Midbrain (tissue), 1 donor: Measurements from ENCODE around the gene XKRX.

ENCODE experiments used
- DNase-seq: peaks from one replicate; lab custom pipeline; 2025; lab: John Stamatoyannopoulos, UW

XKRX gene

GRCh38 chrX:100895365-100896075 is 33.2 kb downstream of the XKRX start:
- DNase-seq, result no peak

DNA sequence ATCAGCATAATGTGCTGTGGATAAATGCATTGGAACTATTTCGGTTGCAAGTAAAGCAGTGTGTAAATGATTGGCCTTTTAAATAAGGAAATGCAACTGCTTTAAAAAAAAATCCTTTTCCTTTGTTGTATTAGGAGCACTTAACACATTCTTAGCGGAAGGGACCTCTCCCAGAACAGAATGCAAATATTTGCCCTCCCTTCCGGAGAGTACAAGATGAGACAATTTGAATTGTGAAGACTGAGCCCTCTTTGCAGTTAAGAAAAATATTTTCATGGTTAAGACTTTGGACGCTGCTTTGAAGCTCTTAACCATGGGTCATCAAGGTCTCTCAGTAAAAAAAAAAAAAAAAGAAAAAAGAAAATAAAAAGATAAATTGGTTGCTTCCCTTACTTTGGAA is 45.1 kb downstream of the XKRX start:
- DNase-seq, result no peak

DNA sequence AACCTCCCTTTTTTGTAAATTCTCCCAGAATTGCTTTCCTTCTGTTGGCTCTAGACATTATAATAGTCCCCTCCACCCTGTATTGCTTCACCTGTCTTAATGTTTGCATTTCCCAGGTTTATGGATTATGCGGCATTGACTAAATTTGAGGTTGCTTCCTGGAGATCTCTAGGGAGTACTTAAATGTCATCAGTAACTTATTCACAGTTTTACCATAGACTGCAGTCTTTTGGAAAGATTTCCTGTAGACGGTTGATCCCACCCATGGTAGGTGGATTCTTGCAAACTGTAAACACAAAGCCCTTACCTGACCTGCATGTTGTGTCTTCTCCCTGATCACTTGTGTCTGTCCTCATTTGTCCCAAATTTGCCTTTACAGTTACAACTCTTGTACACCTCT is 48.3 kb downstream of the XKRX start:
- no peak for DNase-seq

- no peak for DNase-seq
Observed at GRCh38 chrX:100874325-100874724, 54.4 kb downstream of the XKRX start, which contains the start of gene NOX1. NOX1 (minus strand) TSS chrX:100874359; CDS start chrX:100874139, 220 bp downstream.

DNA sequence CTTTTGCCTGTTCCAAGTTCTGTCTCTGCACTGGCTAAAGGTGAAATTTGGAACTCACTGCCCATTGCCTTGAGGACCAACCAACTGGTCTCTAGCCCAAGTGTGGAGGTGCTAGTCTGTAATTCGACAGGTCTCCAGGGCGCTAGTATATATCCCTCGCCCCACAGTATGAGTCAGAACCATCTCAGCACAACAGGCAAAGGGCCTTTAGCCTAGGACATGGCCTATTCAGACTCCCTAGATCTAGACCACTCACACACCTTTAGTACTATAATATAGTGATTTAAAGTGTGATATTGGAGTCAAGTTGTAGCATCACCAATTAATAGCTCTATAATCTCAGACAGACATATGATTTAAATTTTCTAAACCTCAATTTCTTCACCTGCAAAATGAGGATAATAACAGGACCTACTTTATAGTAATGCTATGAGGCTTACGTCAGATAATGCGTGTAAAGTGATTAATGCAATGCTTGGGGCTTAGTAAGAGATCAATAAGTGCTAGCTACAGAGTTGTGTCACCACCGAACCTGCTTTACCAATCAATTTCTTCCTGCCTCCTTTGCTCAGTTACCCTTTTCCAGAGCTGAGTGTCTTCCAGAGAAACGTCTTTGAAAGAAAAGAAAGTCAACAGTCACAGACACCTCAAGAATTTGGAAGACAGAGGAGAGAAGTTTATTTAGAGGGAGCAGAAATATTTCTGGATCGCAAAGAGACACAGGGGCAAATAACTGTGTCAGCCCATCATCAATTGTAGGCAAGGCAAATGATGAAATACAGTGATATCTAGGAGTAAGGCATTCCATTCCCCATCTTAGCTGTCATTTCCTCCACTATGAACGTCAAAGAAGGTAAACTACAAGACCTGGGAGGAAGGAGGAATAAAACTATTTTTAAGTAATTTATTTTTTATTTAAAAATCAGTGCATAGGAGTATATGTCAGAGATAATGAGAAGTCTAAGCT is 56.8 kb downstream of the XKRX start:
- DNase-seq, result no peak

GRCh38 chrX:100870527-100870926 is 58.2 kb downstream of the XKRX start:
- no peak for DNase-seq

GRCh38 chrX:100868273-100868672 is 60.4 kb downstream of the XKRX start:
- DNase-seq, result no peak

- no peak for DNase-seq
Observed at GRCh38 chrX:100864657-100865391, 63.9 kb downstream of the XKRX start.
